PC-3 (cell line): ENCODE results near the gene FGFRL1. TPM values are rescaled to one million over a fixed set of nuclear protein-coding genes. Genes with fewer than 3 reads are reported as not detected.

ENCODE experiments used
- ATAC-seq: fragments of 200-7000 bp; cut with Tn5 transposase; 2 replicates; pipeline ENCODE4 v1.9.1; 2020; ENCODE audit warnings: mild to moderate bottlenecking, moderate library complexity
- BruUV-seq: library from RNA; stranded (reverse); fragments of 400-500 nt; replicated peaks from 2 replicates; lab custom pipeline; 2021; lab: Mats Ljungman, UMichigan
- CTCF ChIA-PET: fragments of 300-600 bp; sonication (Branson Sonifier 250); formaldehyde crosslinking; loops from one replicate; lab custom pipeline; 2022; ENCODE audit warnings: antibody characterized with exemption; lab: Charles Lee
- POLR2A ChIA-PET: fragments of 300-600 bp; sonication (Branson Sonifier 250); formaldehyde crosslinking; loops from one replicate; lab custom pipeline; 2022; ENCODE audit warnings: antibody characterized with exemption; ENCODE audit not compliant: unreplicated experiment; lab: Charles Lee
- DNase-seq: peaks from one replicate; pipeline ENCODE4 v3.0.0-alpha.2; 2015
- H2AFZ ChIP-seq: fragments of 300-600 bp; sonication (generic); 2 replicates; pipeline ENCODE4 v1.6.0; 2016; ENCODE audit warnings: antibody characterized with exemption, low read length
- H3F3A ChIP-seq: fragments of 300-600 bp; sonication (generic); one replicate; pipeline ENCODE4 v1.6.0; 2017; ENCODE audit warnings: antibody characterized with exemption, low read length, control low read depth, mild to moderate bottlenecking; ENCODE audit not compliant: unreplicated experiment
- H3K27ac ChIP-seq: fragments of 300-600 bp; sonication (generic); 2 replicates; pipeline ENCODE4 v1.5.1; 2016; ENCODE audit warnings: mild to moderate bottlenecking, low read length
- H3K27me3 ChIP-seq: fragments of 300-600 bp; sonication (generic); 2 replicates; pipeline ENCODE4 v1.6.1; 2016; ENCODE audit warnings: low read length, mixed read lengths
- H3K36me3 ChIP-seq: fragments of 300-600 bp; sonication (generic); 2 replicates; pipeline ENCODE4 v1.6.1; 2016; ENCODE audit warnings: low read depth, mixed run types, low read length, mixed read lengths
- H3K4me1 ChIP-seq: fragments of 300-600 bp; sonication (generic); 2 replicates; pipeline ENCODE4 v1.5.1; 2016; ENCODE audit warnings: low read length; ENCODE audit not compliant: insufficient read depth
- H3K4me2 ChIP-seq: fragments of 300-600 bp; sonication (generic); 2 replicates; pipeline ENCODE4 v1.6.0; 2016; ENCODE audit warnings: low read length
- H3K4me3 ChIP-seq: fragments of 300-600 bp; sonication (generic); 2 replicates; pipeline ENCODE4 v1.5.1; 2016; ENCODE audit warnings: mild to moderate bottlenecking, low read length, mixed read lengths
- H3K79me2 ChIP-seq: fragments of 300-600 bp; sonication (generic); 2 replicates; pipeline ENCODE4 v1.6.1; 2017; ENCODE audit warnings: low read length, mixed read lengths
- H3K9ac ChIP-seq: fragments of 300-600 bp; sonication (generic); 2 replicates; pipeline ENCODE4 v1.6.0; 2016; ENCODE audit warnings: mild to moderate bottlenecking, low read length
- H3K9me2 ChIP-seq: fragments of 300-600 bp; sonication (generic); replicated peaks from 2 replicates; pipeline ENCODE4 v1.6.1; 2016; ENCODE audit warnings: mixed run types, low read length, mixed read lengths
- H3K9me3 ChIP-seq: fragments of 300-600 bp; sonication (generic); 2 replicates; pipeline ENCODE4 v1.6.1; 2016; ENCODE audit warnings: low read length, mixed read lengths
- H4K20me1 ChIP-seq: fragments of 300-600 bp; sonication (generic); 2 replicates; pipeline ENCODE4 v1.6.1; 2016; ENCODE audit warnings: low read length, mixed read lengths
- CTCF ChIP-seq: fragments of 300-600 bp; sonication (generic); conservative IDR thresholded peaks from 2 replicates; pipeline ENCODE4 v1.5.1; 2017; ENCODE audit warnings: antibody characterized with exemption, low read depth, mild to moderate bottlenecking, low read length
- EZH2 ChIP-seq: fragments of 300-600 bp; sonication (generic); IDR thresholded peaks from one replicate; pipeline ENCODE4 v1.6.1; 2017; ENCODE audit warnings: antibody characterized with exemption, mild to moderate bottlenecking, low read length; ENCODE audit not compliant: unreplicated experiment
- EZH2phosphoT487 ChIP-seq: fragments of 300-600 bp; sonication (generic); IDR thresholded peaks from 2 replicates; pipeline ENCODE4 v1.6.1; 2018; ENCODE audit warnings: mild to moderate bottlenecking, antibody characterized with exemption, low read length, borderline replicate concordance
- intact Hi-C: fragments of 100-400 bp; cut with micrococcal nuclease; formaldehyde crosslinking; loops from 2 replicates; pipeline ENCODE4 v1.9.0; 2023
- total RNA-seq: library from RNA; depleted of rRNA; stranded (reverse); fragments of >200 nt; gene quantifications from 2 replicates; pipeline ENCODE4 v1.2.3, GENCODE V29; 2014

Gene FGFRL1
- total RNA-seq, 1 experiment from 2014 or later = 31.2 TPM

DNA sequence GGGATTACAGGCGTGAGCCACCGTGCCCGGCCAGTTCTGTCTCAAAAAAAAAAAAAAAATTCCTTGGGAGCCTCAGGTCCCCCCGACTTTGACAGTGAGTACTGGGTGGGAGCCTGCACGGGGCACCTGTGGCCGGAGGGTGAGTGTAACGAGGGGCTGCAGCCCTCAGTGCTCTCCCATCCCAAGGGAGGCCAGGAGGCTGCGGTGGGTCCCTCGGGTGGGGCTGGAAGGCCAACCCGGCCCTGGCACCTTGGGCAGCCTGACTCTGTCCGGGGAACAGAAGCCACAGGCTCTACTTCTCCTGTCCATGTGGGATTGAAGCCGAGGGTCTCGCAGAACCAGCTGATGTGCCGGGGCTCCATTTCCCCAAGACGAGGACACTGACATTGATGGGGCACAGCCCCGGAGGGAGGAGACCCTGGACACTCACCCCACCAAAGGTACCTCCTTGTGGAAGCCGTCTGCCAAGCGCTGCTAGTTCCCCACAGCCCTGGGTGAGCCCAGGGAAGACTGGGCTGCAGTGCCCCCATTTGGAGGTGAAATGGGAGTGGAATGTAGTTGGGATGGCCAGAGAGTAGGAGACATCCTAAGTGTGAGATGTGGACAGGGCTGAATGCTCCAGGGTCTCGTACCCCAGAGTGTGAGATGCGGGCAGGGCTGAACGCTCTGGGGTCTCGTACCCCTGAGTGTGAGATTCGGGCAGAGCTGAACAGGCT is 16.0 kb upstream of the FGFRL1 start:
- ATAC-seq = no peak

DNA sequence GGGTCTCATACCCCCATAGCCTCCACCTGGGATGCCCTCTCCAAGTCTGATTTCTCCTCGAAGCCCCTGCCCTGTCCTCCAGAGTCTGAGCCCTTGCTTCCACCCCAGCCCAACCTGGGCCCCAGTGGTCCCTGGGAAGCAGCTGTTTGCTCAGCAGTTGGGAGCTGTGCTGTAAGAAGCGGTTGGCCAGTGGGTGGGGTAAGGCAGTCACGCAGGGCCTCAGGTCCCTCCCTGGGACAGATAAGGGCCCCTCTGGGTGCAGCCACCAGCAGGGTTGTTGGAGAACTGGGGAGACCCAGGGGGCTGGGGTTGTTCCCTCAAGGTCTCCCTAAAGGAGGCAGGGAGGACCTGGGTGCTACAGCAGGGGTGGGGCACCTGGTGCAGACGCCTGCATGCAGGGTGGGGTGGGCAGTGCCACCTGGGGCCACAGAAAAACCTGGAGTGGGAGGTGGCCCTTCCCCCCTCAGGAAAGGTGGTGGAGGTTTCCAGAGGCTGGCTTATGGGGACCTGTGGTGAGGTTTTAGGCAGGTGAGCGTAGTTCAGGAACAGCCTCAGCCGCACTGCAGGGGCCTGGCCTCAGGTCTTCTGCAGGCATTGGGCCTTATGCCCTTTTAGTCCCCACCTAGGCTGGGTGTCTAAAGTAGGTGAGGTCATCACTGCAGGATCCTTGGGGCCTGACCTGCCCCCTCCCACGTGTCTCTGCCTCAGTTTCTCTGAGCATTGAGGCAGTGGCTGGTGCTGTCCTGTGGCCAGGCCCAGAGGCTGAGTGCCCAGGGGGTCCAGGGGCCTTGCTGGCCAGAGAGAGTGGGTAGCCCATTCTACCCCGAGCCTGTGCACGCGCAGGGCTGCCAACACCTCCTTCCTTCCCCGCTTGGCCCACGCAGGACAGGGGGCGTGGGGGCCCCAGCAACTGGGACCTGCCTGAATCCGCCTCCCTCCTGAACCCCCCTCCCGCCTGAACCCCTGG is 15.1 kb upstream of the FGFRL1 start:
- Histone ChIP-seq H3K9me2 (no peaks in the 10 kb centered on the region), H3K27me3 (peaks cover 10% of the 10 kb centered on the region), H4K20me1 (no peaks in the 10 kb centered on the region), H3K79me2 (no peaks in the 10 kb centered on the region), H3K27ac (no peak overlapping the region), H2AFZ (no peak overlapping the region), H3K4me2 (no peak overlapping the region), H3K4me1 (peaks cover 13% of the 10 kb centered on the region), H3K4me3 (no peak overlapping the region), H3K9ac (no peak overlapping the region), H3K9me3 (no peaks in the 10 kb centered on the region), H3F3A (no peaks in the 10 kb centered on the region), H3K36me3 (no peaks in the 10 kb centered on the region)
- ATAC-seq (no peak), DNase-seq (no peak)
- BruUV-seq = no TSS peak
- POLR2A ChIA-PET = no interaction called here
- TF ChIP-seq EZH2 (no peak), EZH2phosphoT487 (no peak), CTCF (no peak)
- CTCF ChIA-PET = no interaction called here
- intact Hi-C loops = no loop called here

More for the DNA sequence above, 16.0 kb upstream of the FGFRL1 start:
- Histone ChIP-seq H3K4me3 (no peak overlapping the region), H2AFZ (no peak overlapping the region), H3K36me3 (no peaks in the 10 kb centered on the region), H3K9ac (no peak overlapping the region), H3K4me1 (peaks cover 13% of the 10 kb centered on the region), H3K27me3 (peaks cover 10% of the 10 kb centered on the region), H4K20me1 (no peaks in the 10 kb centered on the region), H3K9me2 (no peaks in the 10 kb centered on the region), H3K4me2 (no peak overlapping the region), H3K9me3 (no peaks in the 10 kb centered on the region), H3F3A (no peaks in the 10 kb centered on the region), H3K27ac (no peak overlapping the region), H3K79me2 (no peaks in the 10 kb centered on the region)
- no peak for TF ChIP-seq CTCF
- no peak for TF ChIP-seq EZH2
- TF ChIP-seq EZH2phosphoT487 = no peak
- CTCF ChIA-PET = no interaction called here
- no peak for DNase-seq
- BruUV-seq = no TSS peak
- intact Hi-C loops = no loop called here
- POLR2A ChIA-PET = no interaction called here
